ENCODE results near the gene SEMA3A. TPM values are rescaled to one million over a fixed set of nuclear protein-coding genes. Genes with fewer than 3 reads are reported as not detected.
A peak's percentile ranks its signal among the peaks of the same experiment; 100 is the strongest.

SEMA3A gene
- total RNA-seq, 1 experiment from 2014 or later = 25.7 TPM

GRCh38 chr7:83985821-83986220, 208.8 kb downstream of the SEMA3A start:
- DNase-seq = no peak
- Histone ChIP-seq H3K36me3 (replicated peaks; ENCODE audit: control insufficient read depth, insufficient read depth, low read length) (no peaks in the 10 kb centered on the region; the same call in 1 of the 2 replicates), H3K27me3 (ENCODE audit: control insufficient read depth, insufficient read depth, low read length) (no peaks in the 10 kb centered on the region), H3K4me3 (ENCODE audit: insufficient read depth, low read depth, low read length) (no peak overlapping the region)

- no peak for DNase-seq
- Histone ChIP-seq H3K36me3 (replicated peaks; ENCODE audit: control insufficient read depth, insufficient read depth, low read length) (no peaks in the 10 kb centered on the region; the same call in 1 of the 2 replicates), H3K4me3 (ENCODE audit: insufficient read depth, low read depth, low read length) (no peak overlapping the region)
Observed at GRCh38 chr7:83984591-83984990, 210.0 kb downstream of the SEMA3A start.

GRCh38 chr7:83984076-83984475, 210.5 kb downstream of the SEMA3A start:
- no peak overlapping the region for H3K4me3 ChIP-seq (ENCODE audit: insufficient read depth, low read depth, low read length)
- H3K27me3 ChIP-seq (ENCODE audit: control insufficient read depth, insufficient read depth, low read length) = no peaks in the 10 kb centered on the region
- no peak for DNase-seq
- no peaks in the 10 kb centered on the region; the same call in 1 of the 2 replicates for H3K36me3 ChIP-seq (replicated peaks; ENCODE audit: control insufficient read depth, insufficient read depth, low read length)

More at GRCh38 chr7:83984591-83984990, 210.0 kb downstream of the SEMA3A start:
- no peaks in the 10 kb centered on the region for H3K27me3 ChIP-seq (ENCODE audit: control insufficient read depth, insufficient read depth, low read length)

GRCh38 chr7:83983606-83984005, 211.0 kb downstream of the SEMA3A start:
- no peak for DNase-seq
- no peak overlapping the region for H3K4me3 ChIP-seq (ENCODE audit: insufficient read depth, low read depth, low read length)
- H3K36me3 ChIP-seq (replicated peaks; ENCODE audit: control insufficient read depth, insufficient read depth, low read length) = no peaks in the 10 kb centered on the region; the same call in 1 of the 2 replicates
- H3K27me3 ChIP-seq (ENCODE audit: control insufficient read depth, insufficient read depth, low read length) = no peaks in the 10 kb centered on the region

DNA sequence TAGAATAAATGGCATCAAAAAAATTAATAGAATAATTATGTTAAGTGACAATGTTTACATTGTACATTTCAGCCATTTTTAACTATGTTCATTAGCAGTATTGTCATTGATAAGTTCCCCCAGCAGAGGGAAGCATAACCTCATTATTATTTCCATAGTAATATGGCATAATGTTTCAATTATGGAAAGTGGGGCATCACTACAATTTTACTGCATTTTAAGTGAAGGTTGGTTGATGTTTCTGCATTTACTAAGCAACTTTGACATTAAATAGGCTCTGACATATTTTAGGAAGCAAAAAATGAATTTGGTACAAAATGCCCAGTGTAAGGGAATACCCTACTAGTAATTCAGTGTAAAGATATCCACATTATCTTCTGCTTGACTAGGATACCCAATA, 218.3 kb downstream of the SEMA3A start:
- peaks cover 3% of the 10 kb centered on the region; the same call in 1 of the 2 replicates for H3K36me3 ChIP-seq (replicated peaks; ENCODE audit: control insufficient read depth, insufficient read depth, low read length)
- DNase-seq = peak; percentile 11
- H3K4me3 ChIP-seq (ENCODE audit: insufficient read depth, low read depth, low read length) = no peak overlapping the region
- no peaks in the 10 kb centered on the region for H3K27me3 ChIP-seq (ENCODE audit: control insufficient read depth, insufficient read depth, low read length)

- Histone ChIP-seq H3K36me3 (replicated peaks; ENCODE audit: control insufficient read depth, insufficient read depth, low read length) (0 out of 2 replicates have a peak, but pooled peaks cover 2% of the 10 kb centered on the region), H3K4me3 (ENCODE audit: insufficient read depth, low read depth, low read length) (no peak overlapping the region), H3K27me3 (ENCODE audit: control insufficient read depth, insufficient read depth, low read length) (no peaks in the 10 kb centered on the region)
- no peak for DNase-seq
Observed at GRCh38 chr7:83970081-83970480, 224.5 kb downstream of the SEMA3A start.

GRCh38 chr7:83964318-83964717, 230.3 kb downstream of the SEMA3A start:
- no peak for DNase-seq
- no peaks in the 10 kb centered on the region for H3K27me3 ChIP-seq (ENCODE audit: control insufficient read depth, insufficient read depth, low read length)
- peaks cover 6% of the 10 kb centered on the region for H3K36me3 ChIP-seq (replicated peaks; ENCODE audit: control insufficient read depth, insufficient read depth, low read length)
- H3K4me3 ChIP-seq (ENCODE audit: insufficient read depth, low read depth, low read length) = no peak overlapping the region

GRCh38 chr7:83957333-83957732, 237.3 kb downstream of the SEMA3A start:
- H3K36me3 ChIP-seq (replicated peaks; ENCODE audit: control insufficient read depth, insufficient read depth, low read length) = peaks cover 6% of the 10 kb centered on the region
- H3K4me3 ChIP-seq (ENCODE audit: insufficient read depth, low read depth, low read length) = no peak overlapping the region
- no peak for DNase-seq
- H3K27me3 ChIP-seq (ENCODE audit: control insufficient read depth, insufficient read depth, low read length) = no peaks in the 10 kb centered on the region

- DNase-seq = no peak
- no peaks in the 10 kb centered on the region for H3K27me3 ChIP-seq (ENCODE audit: control insufficient read depth, insufficient read depth, low read length)
Observed at GRCh38 chr7:83956104-83956503, 238.5 kb downstream of the SEMA3A start.

DNA sequence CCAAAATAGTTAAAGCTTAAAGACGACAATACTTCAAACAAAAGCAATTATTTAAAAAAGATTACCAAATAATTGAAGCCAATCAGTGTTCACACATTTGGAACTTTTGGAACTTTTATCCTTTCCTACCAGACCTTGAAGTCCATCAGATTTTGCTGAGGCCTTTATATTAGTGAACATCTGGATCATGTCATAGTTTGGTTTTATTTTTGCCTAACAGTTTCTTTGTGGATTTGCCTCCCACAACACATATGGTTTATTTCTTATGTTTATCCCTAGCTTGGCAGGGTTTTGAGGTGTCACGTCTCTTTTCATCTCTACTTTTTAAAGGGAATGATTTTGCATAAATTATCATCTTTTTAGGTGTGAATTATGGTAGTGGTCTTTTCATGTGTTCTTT, 242.4 kb downstream of the SEMA3A start:
- Histone ChIP-seq H3K36me3 (replicated peaks; ENCODE audit: control insufficient read depth, insufficient read depth, low read length) (no peaks in the 10 kb centered on the region), H3K27me3 (ENCODE audit: control insufficient read depth, insufficient read depth, low read length) (no peaks in the 10 kb centered on the region), H3K4me3 (ENCODE audit: insufficient read depth, low read depth, low read length) (no peak overlapping the region)
- DNase-seq = no peak

More at GRCh38 chr7:83956104-83956503, 238.5 kb downstream of the SEMA3A start:
- Histone ChIP-seq H3K36me3 (replicated peaks; ENCODE audit: control insufficient read depth, insufficient read depth, low read length) (peaks cover 2% of the 10 kb centered on the region; the same call in 1 of the 2 replicates), H3K4me3 (ENCODE audit: insufficient read depth, low read depth, low read length) (no peak overlapping the region)

DNA sequence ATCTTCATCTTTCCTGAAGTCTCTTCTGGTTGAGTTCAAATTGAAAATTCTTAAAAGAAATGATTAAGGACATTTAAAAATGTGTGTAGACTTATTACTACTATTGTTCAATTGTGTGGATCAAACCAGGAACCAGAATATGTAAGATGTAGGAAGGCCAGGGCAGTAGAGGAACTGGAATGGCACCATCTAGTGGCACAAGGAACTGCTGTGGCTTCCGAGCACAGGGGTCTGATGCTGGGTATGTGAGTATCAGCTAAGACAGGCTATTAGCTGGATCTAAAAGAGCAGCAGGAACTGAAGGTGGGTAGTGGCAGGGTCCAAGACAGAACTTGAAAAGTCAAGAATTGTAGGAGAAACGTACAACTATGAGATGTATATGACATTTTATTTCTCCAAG, 247.3 kb downstream of the SEMA3A start:
- peak; percentile 54 for DNase-seq
- H3K27me3 ChIP-seq (ENCODE audit: control insufficient read depth, insufficient read depth, low read length) = no peaks in the 10 kb centered on the region
- H3K36me3 ChIP-seq (replicated peaks; ENCODE audit: control insufficient read depth, insufficient read depth, low read length) = no peaks in the 10 kb centered on the region
- H3K4me3 ChIP-seq (ENCODE audit: insufficient read depth, low read depth, low read length) = no peak overlapping the region

- DNase-seq = no peak
- Histone ChIP-seq H3K27me3 (ENCODE audit: control insufficient read depth, insufficient read depth, low read length) (no peaks in the 10 kb centered on the region), H3K36me3 (replicated peaks; ENCODE audit: control insufficient read depth, insufficient read depth, low read length) (no peaks in the 10 kb centered on the region), H3K4me3 (ENCODE audit: insufficient read depth, low read depth, low read length) (no peak overlapping the region)
Observed at GRCh38 chr7:83946801-83947200, 247.8 kb downstream of the SEMA3A start.

DNA sequence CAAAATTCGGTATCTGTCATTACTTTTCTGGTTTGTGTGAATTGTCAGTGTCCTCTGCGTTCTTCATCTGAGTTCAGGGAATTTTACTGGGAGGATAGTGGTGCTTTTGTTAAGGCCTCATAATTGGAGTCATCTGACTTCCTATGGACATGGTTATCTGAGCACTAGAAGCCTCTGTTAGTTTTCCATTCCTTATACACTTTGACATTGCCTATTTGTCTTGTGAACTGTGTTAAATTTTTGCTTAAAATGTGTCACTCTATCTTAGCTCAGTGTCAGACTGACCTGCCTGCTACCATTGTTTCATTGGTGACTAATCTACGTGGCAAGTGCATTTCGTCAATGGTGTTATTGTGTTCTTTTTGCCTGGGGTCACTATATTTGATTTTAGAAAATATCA, 253.3 kb downstream of the SEMA3A start:
- no peak overlapping the region for H3K4me3 ChIP-seq (ENCODE audit: insufficient read depth, low read depth, low read length)
- DNase-seq = no peak
- H3K36me3 ChIP-seq (replicated peaks; ENCODE audit: control insufficient read depth, insufficient read depth, low read length) = no peaks in the 10 kb centered on the region
- H3K27me3 ChIP-seq (ENCODE audit: control insufficient read depth, insufficient read depth, low read length) = no peaks in the 10 kb centered on the region

DNA sequence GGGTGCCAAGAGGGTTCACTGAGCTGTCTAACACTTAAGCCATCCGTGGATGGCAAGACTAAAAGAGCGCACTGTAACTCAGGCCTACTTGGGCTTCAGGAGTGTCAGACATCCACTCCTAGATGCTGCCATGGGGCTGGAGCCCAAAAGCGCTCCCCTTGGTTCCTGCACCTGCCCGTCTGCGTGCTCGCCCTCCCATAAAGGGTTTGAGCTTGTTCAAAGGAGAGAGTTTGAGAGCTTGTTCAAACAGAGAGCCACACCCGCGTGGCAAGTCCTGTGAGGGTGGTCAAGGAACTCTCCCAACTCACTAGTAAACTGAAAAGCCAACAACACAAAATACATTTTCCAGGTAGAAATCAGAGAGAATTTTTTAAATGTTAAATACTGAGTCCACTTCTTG, 256.7 kb downstream of the SEMA3A start:
- no peak for DNase-seq
- Histone ChIP-seq H3K27me3 (ENCODE audit: control insufficient read depth, insufficient read depth, low read length) (no peaks in the 10 kb centered on the region), H3K4me3 (ENCODE audit: insufficient read depth, low read depth, low read length) (no peak overlapping the region), H3K36me3 (replicated peaks; ENCODE audit: control insufficient read depth, insufficient read depth, low read length) (no peaks in the 10 kb centered on the region)

- peak; percentile 50 for DNase-seq
- Histone ChIP-seq H3K27me3 (ENCODE audit: control insufficient read depth, insufficient read depth, low read length) (no peaks in the 10 kb centered on the region), H3K36me3 (replicated peaks; ENCODE audit: control insufficient read depth, insufficient read depth, low read length) (no peaks in the 10 kb centered on the region), H3K4me3 (ENCODE audit: insufficient read depth, low read depth, low read length) (no peak overlapping the region)
Observed at GRCh38 chr7:83936056-83936708, 258.4 kb downstream of the SEMA3A start.
